DOHH2 (cell line): ENCODE measurements around the gene CRBN.

Source experiments
- EZH2phosphoT487 ChIP-seq: fragments of 200-600 bp; sonication (generic); IDR thresholded peaks from 2 replicates; pipeline ENCODE4 v1.6.1; 2017; ENCODE audit warnings: borderline replicate concordance, mild to moderate bottlenecking, antibody characterized with exemption, low read length, moderate library complexity, mixed read lengths
- TF ChIP-seq, protein P1 (sequence below): fragments of 200-600 bp; sonication (generic); IDR thresholded peaks from one replicate; pipeline ENCODE4 v1.5.1; 2014; ENCODE audit warnings: antibody characterized with exemption, mild to moderate bottlenecking, low read depth, low read length; ENCODE audit not compliant: poor library complexity, severe bottlenecking

DNA sequence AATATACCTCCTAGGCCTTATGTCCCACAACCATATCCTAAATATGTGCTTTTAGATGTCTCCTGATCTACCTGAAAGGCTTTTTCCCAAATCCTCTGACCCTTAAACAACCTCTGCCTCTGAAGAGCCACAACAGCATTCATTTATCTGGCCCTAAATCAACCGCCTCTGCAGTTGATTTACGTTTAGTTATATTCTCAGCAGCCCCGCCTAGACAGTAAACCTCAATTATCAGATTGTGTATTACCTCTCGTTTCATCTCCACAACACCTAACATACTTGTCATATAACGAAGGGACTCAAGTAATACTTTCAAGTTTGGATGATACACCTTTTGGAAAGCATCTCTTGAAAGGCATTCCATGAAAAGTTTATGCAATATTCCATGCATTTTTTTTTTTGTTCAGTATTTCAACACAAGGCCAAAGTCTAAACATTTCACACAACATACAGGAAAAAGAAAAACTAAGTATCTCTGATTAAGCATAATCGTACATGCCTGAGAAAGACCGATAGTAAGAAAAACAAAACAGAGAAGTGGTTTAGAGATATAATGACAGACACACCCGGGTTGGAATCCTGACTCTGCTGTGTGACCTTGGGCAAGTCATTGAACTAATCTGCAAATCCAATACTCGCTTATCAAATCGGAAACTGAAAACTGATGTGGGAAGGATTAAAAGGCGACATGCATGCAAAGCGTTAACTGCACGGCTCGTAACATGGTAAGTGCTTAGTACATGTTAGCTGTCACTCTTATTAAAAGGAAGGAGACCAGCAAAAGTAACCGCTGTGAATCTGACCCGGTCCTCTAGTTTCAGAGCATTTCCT lies 778 bp downstream of the CRBN start:
- TF ChIP-seq, protein P1, sequence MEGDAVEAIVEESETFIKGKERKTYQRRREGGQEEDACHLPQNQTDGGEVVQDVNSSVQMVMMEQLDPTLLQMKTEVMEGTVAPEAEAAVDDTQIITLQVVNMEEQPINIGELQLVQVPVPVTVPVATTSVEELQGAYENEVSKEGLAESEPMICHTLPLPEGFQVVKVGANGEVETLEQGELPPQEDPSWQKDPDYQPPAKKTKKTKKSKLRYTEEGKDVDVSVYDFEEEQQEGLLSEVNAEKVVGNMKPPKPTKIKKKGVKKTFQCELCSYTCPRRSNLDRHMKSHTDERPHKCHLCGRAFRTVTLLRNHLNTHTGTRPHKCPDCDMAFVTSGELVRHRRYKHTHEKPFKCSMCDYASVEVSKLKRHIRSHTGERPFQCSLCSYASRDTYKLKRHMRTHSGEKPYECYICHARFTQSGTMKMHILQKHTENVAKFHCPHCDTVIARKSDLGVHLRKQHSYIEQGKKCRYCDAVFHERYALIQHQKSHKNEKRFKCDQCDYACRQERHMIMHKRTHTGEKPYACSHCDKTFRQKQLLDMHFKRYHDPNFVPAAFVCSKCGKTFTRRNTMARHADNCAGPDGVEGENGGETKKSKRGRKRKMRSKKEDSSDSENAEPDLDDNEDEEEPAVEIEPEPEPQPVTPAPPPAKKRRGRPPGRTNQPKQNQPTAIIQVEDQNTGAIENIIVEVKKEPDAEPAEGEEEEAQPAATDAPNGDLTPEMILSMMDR = no peak
- TF ChIP-seq EZH2phosphoT487 = no peak
